ENCODE results near the gene TBC1D2B. TPM values are rescaled to one million over a fixed set of nuclear protein-coding genes. Genes with fewer than 3 reads are reported as not detected.

Gene TBC1D2B
- total RNA-seq, 4 donors from 2014 or later: 32.4 to 41.7 (median 35.3) TPM

- intact Hi-C loops (cut with DNase I; ENCODE audit: low total_unique reads): no loop called here
- no peak for DNase-seq (ENCODE audit: low spot score in 2 of 2)
- 58 to 59% methylated on average over 2 of the region's 2 CpGs for WGBS, 2 donors
- no peak overlapping the region for H3K4me3 ChIP-seq (ENCODE audit: low read depth, poor library complexity, severe bottlenecking)
- no peak for TF ChIP-seq CTCF (IDR thresholded peaks at IDR 0.05)
- TF ChIP-seq POLR2A (IDR thresholded peaks at IDR 0.05): no peak
Measured at GRCh38 chr15:78064544-78064943, 13.0 kb downstream of the TBC1D2B start.

DNA sequence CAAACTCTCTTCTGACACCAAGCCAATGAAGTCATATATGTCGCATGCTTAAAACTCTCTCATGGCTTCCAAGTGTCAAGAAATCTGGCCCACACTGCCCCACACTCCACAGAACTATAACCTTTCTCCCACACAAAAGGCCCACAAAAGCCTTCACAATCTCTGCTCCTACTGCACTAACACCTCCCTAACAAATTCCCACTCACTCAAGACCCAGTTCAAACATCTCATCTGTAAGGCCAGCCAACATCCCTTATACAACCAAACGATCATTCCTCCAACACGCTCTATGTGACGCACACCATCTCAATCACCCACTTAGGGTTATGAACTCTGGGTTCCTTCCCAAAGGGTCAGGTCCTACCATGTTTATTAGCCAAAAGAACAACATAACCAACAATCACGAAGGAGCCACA lies 13.5 kb downstream of the TBC1D2B start:
- intact Hi-C loops (cut with DNase I; ENCODE audit: low total_unique reads): no loop called here
- no peak overlapping the region for H3K4me3 ChIP-seq (ENCODE audit: low read depth, poor library complexity, severe bottlenecking)
- TF ChIP-seq POLR2A (IDR thresholded peaks at IDR 0.05) (no peak), CTCF (IDR thresholded peaks at IDR 0.05) (no peak)
- peak in 1 of 2 donors; percentile 68 for DNase-seq (ENCODE audit: low spot score in 2 of 2)
- WGBS, 2 donors: 63 to 68% methylated on average over 5 of the region's 5 CpGs

DNA sequence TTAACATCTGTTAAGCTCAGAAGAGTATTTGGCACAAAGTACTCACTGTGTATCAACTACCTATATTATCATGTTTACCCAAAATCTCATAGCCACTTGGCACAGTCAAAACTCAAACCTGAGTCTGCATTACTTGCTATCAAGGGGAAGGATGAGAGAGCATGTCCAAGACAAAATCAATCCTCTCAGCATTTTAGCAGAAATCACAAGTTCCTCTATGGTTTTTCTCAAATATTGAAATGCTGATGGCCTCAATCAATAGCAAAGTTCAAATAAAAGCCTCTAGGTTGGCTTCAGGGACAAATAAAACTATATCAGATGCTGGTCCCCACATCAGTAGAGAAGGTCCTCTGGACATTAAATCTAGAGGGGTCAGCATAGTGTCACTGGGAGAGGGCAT lies 14.3 kb downstream of the TBC1D2B start:
- no peak overlapping the region for H3K4me3 ChIP-seq (ENCODE audit: low read depth, poor library complexity, severe bottlenecking)
- intact Hi-C loops (cut with DNase I; ENCODE audit: low total_unique reads): no loop called here
- no peak for DNase-seq (ENCODE audit: low spot score in 2 of 2)
- TF ChIP-seq POLR2A (IDR thresholded peaks at IDR 0.05) (no peak), CTCF (IDR thresholded peaks at IDR 0.05) (no peak)

- no peak for TF ChIP-seq POLR2A (IDR thresholded peaks at IDR 0.05)
- TF ChIP-seq CTCF (IDR thresholded peaks at IDR 0.05): no peak
- intact Hi-C loops (cut with DNase I; ENCODE audit: low total_unique reads): no loop called here
Measured at GRCh38 chr15:78061963-78062427, 15.5 kb downstream of the TBC1D2B start.

GRCh38 chr15:78060232-78060631 lies 17.3 kb downstream of the TBC1D2B start:
- no peak for DNase-seq (ENCODE audit: low spot score in 2 of 2)
- intact Hi-C loops (cut with DNase I; ENCODE audit: low total_unique reads): no loop called here
- TF ChIP-seq CTCF (IDR thresholded peaks at IDR 0.05) (no peak), POLR2A (IDR thresholded peaks at IDR 0.05) (no peak)
- H3K4me3 ChIP-seq (ENCODE audit: low read depth, poor library complexity, severe bottlenecking): no peak overlapping the region
- 88 to 92% methylated on average over 5 of the region's 5 CpGs for WGBS, 2 donors

More at GRCh38 chr15:78061963-78062427, 15.5 kb downstream of the TBC1D2B start:
- peak in 1 of 2 donors; percentile 81 for DNase-seq (ENCODE audit: low spot score in 2 of 2)
- WGBS, 2 donors: 7 to 11% methylated on average over 6 of the region's 6 CpGs
- H3K4me3 ChIP-seq (ENCODE audit: low read depth, poor library complexity, severe bottlenecking): no peak overlapping the region

Measured in lower leg skin (tissue), 4 donors.